Stimulated activated effector memory CD8-positive, alpha-beta T cell treated with anti-CD3 and anti-CD28 coated beads, Interleukin-12 subunit alpha, Interleukin-12 subunit beta, amount 100 ng/mL, for 72 hours (primary cell): ENCODE results near the gene RALGPS1.
A peak's percentile ranks its signal among the peaks of the same experiment; 100 is the strongest.

Source experiments
- ATAC-seq: fragments of 150-1000 bp; cut with Tn5 transposase; 2 replicates; pipeline ENCODE4 v1.10.0; 2021
- DNase-seq, 2 donors: peaks; one replicate each; pipeline ENCODE4 v3.0.0; 2021 to 2022; ENCODE audit warnings: low spot score in 2 of 2
- H3K27ac Mint-ChIP-seq: one replicate; pipeline ENCODE4 v1.8.0; 2022; ENCODE audit warnings: mild to moderate bottlenecking, mixed read lengths
- H3K36me3 Mint-ChIP-seq: one replicate; pipeline ENCODE4 v1.8.0; 2022; ENCODE audit warnings: mild to moderate bottlenecking, mixed read lengths
- H3K4me1 Mint-ChIP-seq: one replicate; pipeline ENCODE4 v1.8.0; 2022; ENCODE audit warnings: mixed read lengths
- H3K4me3 Mint-ChIP-seq: one replicate; pipeline ENCODE4 v1.8.0; 2022; ENCODE audit warnings: mild to moderate bottlenecking, mixed read lengths
- H3K9me3 Mint-ChIP-seq: one replicate; pipeline ENCODE4 v1.8.0; 2022; ENCODE audit warnings: mixed read lengths

Gene RALGPS1

DNA sequence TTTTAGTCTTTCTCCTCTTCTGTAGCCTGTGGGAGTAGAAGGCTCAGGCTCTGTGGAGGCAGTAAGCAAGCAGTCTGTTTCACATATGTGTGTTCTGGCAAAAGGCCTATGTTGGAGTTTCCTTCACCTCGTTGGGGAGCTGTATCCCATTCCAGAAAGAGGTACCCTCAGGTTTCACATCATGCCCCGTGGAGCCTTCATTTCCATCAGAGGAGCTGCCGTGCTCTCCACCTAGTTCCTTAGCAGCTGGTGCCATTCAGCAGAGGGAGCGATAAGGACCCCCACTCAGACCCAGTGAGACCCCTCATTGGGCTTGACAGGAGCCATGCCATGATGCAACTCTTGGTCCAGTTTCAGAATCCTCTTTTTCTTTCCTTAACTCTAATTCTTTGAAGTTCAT lies 258.5 kb downstream of the RALGPS1 start:
- no peak overlapping the region for H3K27ac Mint-ChIP-seq

DNA sequence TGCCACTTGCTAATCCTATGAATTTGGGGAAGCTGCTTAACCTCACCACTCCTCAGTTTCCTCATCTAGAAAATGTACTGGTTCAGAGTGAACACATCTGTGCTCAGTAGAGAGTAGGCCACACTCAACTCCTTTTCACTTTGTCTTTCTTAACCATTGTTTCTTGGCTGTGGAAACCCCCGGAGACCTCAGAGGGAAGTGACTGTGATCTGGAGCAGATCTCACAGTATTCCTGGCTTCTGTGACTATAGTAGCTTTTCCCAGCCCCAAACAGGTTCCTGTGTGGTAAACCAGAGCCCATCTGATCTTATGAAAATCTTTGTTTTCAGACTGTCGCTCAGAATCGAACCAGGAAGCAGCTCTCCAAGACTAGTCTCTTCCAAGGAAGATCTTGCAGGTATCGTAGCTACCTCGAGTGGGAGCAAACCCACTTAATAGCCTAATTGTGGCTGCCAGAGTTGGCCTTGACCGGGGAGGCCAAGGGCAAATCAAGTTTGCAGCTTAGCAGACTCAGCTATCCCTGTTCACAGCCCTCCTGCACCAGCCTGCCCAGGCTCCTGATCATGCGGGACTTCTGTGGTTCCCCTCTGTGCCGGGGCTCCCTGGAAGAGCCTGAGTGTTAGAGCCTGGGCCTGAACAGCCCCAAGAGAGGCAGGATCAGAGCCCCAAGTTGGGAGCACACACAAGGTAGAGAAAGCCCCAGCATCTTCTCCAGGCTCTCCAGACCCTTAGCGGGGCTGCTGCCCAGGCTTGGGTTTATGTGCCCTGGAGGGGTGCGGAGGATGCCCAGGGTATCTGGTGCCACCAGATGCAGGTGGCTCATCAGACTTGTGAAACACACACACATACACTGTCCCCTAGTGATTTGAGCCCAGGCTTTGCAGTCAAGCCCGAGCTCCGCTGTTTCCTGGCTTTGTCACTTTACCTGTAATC lies 260.1 kb downstream of the RALGPS1 start:
- Mint-ChIP-seq H3K36me3 (no peaks in the 10 kb centered on the region), H3K4me3 (no peak overlapping the region), H3K9me3 (no peaks in the 10 kb centered on the region), H3K27ac (no peak overlapping the region), H3K4me1 (no peaks in the 10 kb centered on the region)
- ATAC-seq = no peak
- no peak for DNase-seq

More for the DNA sequence above, 258.5 kb downstream of the RALGPS1 start:
- Mint-ChIP-seq H3K9me3 (no peaks in the 10 kb centered on the region), H3K36me3 (no peaks in the 10 kb centered on the region), H3K4me3 (no peak overlapping the region), H3K4me1 (no peaks in the 10 kb centered on the region)
- DNase-seq = no peak
- no peak for ATAC-seq

DNA sequence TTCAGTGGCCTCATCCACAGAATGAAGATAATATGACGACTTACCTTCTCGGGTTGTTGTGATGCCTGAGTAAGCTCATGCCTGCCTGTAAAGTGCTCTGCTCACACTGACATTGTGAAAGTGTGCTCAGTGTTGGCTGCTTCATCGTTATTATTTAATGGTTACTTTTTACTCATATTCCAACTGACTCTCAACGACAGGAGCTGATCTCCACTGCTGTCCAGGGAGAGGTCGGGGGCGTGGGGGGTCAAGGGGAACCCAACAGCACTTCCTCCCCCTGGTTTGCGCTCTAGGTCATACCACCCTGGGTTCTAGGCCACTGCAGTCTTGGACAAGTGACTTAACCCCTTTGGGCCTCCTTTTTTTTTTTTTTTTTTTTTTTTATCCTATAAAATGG lies 260.7 kb downstream of the RALGPS1 start:
- Mint-ChIP-seq H3K4me1 (no peaks in the 10 kb centered on the region), H3K36me3 (no peaks in the 10 kb centered on the region), H3K27ac (no peak overlapping the region), H3K9me3 (no peaks in the 10 kb centered on the region), H3K4me3 (no peak overlapping the region)
- DNase-seq (no peak), ATAC-seq (no peak)

DNA sequence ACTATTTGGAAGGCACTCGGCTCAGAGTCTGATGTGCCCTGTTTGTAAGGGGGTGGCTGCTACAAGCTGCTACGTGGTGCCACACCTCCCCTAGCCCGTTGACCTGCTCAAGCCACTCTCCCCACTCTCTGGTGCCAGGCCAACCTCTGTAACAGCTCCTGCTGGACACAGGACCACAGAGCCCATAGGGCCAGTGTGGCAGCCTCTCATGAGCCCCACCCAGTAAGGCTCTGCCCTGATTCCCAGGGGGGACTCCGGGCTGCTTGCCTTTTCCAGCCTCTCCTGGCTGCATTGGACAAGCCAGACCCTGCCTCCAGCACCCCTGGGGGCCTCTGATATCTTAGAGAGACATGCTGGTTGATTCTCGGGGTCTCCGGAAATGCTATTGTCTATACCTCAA lies 261.2 kb downstream of the RALGPS1 start:
- H3K36me3 Mint-ChIP-seq = no peaks in the 10 kb centered on the region
- no peak overlapping the region for H3K4me3 Mint-ChIP-seq
- no peaks in the 10 kb centered on the region for H3K9me3 Mint-ChIP-seq
- H3K27ac Mint-ChIP-seq = no peak overlapping the region
- ATAC-seq (no peak), DNase-seq (no peak)
- H3K4me1 Mint-ChIP-seq = no peaks in the 10 kb centered on the region

DNA sequence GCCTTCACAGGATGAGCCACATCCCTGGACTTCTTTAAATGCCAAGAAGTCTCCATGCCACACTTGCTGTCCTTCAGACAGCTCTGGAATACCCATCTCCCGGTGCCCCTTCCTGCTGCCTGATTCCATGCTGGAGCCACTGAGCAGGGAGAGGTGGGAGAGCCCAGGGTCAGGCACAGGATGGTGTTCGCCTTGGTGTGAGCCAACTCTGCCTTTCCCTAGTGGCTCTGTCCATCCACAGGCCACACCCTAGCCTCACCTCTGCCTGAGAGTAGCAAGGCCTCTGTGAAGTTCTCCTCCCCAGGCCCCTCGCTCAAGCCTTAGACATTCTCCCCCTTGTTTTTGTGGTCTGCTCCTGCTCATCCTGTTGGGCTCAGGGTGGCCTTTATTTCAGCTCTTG lies 262.0 kb downstream of the RALGPS1 start:
- no peak for DNase-seq
- Mint-ChIP-seq H3K36me3 (no peaks in the 10 kb centered on the region), H3K4me3 (no peak overlapping the region), H3K9me3 (no peaks in the 10 kb centered on the region), H3K4me1 (no peaks in the 10 kb centered on the region), H3K27ac (no peak overlapping the region)
- ATAC-seq = no peak

DNA sequence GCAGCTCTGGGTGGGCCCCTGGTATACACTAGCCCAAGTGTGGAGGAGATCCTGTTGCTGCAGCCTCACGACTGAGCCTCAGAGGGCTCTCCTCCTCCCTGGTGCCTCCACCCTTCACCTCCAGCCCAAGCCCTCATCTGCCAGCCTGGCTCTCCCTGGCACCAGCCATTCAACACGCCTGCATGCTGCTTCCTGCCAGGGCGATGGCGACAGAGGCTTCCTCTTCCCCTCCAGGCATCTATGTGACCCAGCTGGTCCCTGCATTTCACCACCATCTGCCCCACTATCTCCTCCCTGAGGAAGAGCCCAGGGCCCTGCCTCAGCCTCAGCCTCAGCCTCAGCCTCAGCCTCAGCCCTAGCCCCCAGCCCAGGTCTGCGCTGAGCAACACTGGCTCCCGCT lies 262.6 kb downstream of the RALGPS1 start:
- no peaks in the 10 kb centered on the region for H3K36me3 Mint-ChIP-seq
- no peaks in the 10 kb centered on the region for H3K4me1 Mint-ChIP-seq
- no peak overlapping the region for H3K4me3 Mint-ChIP-seq
- no peaks in the 10 kb centered on the region for H3K9me3 Mint-ChIP-seq
- no peak for ATAC-seq
- no peak overlapping the region for H3K27ac Mint-ChIP-seq
- DNase-seq = no peak

DNA sequence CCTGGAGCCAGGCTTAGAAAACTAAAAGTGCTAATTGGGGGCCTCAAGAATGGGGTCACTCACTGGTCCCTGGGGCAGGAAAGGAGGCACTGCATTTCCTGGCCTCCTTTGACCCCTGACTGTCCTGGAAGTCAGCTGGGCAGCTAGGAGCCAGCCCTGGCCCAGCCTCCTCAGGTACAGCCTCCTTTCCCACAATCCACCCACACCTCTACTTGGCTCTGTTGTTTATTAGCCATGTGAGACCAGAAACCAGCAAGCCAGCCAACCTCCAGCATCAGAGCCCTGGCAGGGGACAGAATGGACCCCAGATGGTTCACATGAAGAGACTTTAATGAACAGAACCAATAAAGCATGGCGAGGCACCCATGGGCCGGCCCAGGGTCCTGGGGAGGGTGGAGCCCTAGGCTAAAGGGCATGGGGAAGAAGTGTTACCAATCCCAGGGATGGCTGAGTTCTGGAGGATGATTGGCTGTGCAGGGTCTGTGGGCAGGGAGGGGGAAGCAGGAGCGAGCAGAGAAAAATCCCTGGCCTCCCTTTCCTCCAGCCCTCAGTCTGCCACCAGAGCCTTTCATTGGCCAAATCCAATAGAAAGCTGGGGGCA lies 263.2 kb downstream of the RALGPS1 start:
- H3K4me3 Mint-ChIP-seq = no peak overlapping the region
- ATAC-seq = no peak
- DNase-seq = no peak
- no peaks in the 10 kb centered on the region for H3K36me3 Mint-ChIP-seq
- H3K27ac Mint-ChIP-seq = no peak overlapping the region
- H3K4me1 Mint-ChIP-seq = no peaks in the 10 kb centered on the region
- H3K9me3 Mint-ChIP-seq = no peaks in the 10 kb centered on the region

DNA sequence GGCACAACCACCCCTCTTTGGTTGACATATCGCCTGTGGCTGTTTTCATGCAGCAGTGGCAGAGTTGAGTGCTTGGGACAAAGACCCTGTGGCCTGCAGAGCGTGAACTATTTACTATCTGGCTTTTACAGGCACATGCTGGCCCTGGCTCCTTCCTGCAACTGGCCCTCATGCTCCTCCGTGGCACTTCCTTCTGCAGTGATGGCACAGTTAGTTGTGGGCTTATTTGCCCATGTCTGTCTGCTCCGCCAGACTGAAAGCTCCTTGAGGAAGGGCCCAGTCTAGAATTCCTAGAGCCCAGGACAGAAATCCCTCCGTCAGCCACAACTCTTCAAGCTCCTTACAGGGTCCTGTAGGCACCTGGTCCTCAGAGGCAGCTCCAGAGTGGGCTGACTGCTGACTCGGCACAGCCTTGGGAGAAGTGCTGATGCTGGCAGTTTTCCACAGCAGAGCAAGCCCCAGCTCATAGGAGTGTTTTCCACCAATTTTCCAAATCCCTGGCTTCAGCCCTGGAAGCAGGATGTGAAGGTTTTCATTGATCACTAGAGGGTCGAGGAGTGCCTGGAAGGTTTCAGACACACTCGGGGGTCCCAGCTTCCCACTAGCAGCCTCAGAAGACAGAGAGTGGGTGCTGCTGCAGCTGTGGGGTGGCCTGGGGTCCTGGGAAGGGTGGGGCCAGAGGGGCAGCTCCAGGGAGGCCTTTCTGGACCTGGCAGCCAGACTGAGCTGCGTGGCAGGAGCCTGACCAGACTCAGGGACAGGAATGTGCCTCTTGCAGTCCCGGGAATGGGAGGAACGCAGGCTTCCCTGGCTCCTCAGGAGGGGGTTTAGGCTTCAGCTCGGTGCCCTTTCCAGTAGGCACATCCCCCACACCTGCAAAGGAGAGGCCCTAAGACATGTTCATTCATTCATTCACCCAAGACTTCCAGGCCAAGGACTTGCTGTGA lies 264.4 kb downstream of the RALGPS1 start:
- ATAC-seq (no peak), DNase-seq (no peak)
- Mint-ChIP-seq H3K9me3 (no peaks in the 10 kb centered on the region), H3K4me1 (no peaks in the 10 kb centered on the region), H3K27ac (no peak overlapping the region), H3K36me3 (no peaks in the 10 kb centered on the region), H3K4me3 (no peak overlapping the region)

DNA sequence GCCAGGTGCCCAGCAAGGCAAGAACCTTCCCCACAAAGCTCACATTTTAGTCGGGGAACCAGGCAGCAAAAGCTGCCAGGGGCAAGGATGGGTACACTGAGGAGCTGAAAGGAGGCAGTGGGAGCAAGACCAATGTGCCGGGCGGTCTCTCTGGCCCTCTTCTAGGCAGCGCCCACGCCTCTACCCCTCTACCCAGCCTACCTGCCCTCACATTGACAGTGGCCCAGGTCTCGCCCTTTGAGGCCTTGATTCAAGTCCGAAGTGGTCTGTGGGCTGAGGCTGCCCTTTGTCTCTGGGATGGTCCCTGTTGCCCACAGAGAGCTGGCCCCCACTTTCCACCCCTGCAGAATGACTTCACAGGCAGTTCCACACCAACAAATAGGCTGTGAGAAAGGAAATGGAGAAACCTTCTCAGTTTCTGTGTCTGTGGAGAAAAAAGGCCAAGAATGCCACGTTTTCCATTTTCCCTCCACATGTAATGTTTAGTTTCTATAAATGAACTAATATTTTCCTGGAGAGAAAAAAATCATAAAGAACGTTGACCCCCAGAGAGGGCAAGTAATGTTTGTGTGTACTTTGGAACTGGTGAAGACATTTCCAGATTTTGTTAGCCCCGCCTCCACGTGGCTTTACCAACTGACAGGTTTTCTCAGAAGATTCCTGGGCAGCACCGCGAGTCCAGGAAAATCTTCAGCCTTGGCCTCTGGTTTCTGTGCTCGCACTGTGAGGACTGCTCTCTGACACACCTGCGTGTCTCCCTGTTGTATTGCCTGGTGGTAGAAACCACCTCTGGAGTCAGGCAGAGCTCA lies 265.3 kb downstream of the RALGPS1 start:
- H3K36me3 Mint-ChIP-seq = no peaks in the 10 kb centered on the region
- DNase-seq (no peak), ATAC-seq (no peak)
- H3K4me3 Mint-ChIP-seq = no peak overlapping the region
- no peaks in the 10 kb centered on the region for H3K9me3 Mint-ChIP-seq
- H3K4me1 Mint-ChIP-seq = no peaks in the 10 kb centered on the region
- no peak overlapping the region for H3K27ac Mint-ChIP-seq

DNA sequence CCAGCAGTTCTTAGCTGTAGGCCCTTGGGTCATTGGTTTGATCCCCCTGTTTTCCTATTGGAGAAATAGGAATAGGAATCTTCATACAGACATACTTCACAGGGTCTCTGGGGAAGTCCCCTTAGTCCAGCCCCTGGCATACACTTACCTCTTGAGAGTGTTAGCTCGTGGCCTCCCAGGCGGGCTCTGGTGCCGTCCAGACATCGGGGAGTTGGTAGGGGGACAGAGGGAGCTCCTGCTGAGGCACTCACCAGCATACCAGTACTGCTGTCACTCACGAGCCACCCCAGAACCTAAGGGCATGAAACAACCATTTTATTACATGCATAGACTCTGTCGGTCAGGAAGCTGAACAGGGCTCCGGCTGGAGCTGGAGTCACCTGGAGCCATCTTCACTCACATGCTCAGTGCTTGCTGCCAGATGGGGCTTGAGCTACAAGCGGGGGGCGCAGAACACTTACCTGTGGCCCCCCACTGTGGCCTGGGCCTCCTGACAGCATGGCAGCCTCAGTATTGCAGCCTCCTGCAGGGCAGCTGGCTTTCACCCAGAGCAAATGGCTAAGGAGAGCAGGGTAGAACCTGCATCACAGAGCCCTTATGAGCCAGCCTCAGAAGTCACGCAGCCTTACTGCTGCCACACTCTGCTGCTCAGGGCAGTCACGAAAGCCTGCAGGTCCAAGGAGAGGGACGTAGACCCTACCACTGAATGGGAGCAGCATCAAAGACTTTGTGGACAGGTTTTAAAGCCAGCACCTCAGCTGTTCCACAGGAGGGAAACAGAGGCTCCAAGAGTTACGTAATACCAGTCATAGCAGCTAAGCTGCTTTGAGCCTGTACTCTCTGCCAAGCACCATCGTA lies 266.1 kb downstream of the RALGPS1 start:
- no peak for ATAC-seq

DNA sequence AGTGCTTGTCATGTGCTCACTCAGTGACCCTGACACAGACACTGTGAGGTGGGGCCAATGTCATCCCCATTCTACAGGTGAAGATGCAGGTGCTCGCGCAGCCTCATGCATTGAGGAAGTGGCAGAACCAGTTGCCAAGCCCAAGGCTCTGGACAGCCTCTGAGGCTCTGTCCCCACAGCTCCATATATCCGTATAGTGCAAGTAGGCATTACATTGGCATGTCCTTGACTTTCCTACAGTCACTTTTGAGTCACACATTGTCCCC lies 266.7 kb downstream of the RALGPS1 start:
- ATAC-seq = no peak
- Mint-ChIP-seq H3K4me3 (no peak overlapping the region), H3K27ac (no peak overlapping the region), H3K36me3 (no peaks in the 10 kb centered on the region), H3K9me3 (no peaks in the 10 kb centered on the region), H3K4me1 (no peaks in the 10 kb centered on the region)
- DNase-seq = no peak

More for the DNA sequence above, 266.1 kb downstream of the RALGPS1 start:
- H3K27ac Mint-ChIP-seq = no peak overlapping the region
- H3K36me3 Mint-ChIP-seq = no peaks in the 10 kb centered on the region
- no peaks in the 10 kb centered on the region for H3K4me1 Mint-ChIP-seq
- no peak overlapping the region for H3K4me3 Mint-ChIP-seq
- H3K9me3 Mint-ChIP-seq = no peaks in the 10 kb centered on the region
- DNase-seq = no peak

DNA sequence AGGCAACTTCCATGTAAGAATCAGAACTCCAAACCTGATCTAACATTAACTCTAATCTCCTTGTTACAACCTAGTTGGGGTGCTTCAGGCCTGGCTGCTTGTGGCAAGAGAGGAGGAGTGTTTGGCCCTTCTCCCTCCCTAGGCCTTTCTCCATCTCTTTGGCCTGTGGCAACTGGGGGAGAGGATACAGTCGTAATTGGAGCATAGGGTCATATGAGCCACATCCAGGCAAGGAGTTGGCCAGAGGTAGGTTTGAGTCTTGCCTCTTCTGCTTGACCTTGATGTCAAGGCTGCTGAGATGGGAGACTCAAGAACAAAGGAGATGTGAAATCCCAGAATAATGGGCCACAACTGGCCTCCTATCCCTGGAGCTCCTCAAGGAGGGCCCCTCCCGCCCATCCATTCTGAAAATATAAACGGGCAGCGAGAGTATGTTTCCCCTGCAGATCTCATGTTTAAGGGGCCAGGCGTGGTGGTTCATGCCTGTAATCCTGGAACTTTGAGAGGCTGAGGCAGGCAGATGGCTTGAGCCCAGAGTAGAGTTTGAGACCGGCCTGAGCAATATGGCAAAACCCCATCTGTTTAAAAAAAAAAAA lies 267.1 kb downstream of the RALGPS1 start:
- Mint-ChIP-seq H3K27ac (no peak overlapping the region), H3K4me1 (peaks cover 4% of the 10 kb centered on the region), H3K9me3 (no peaks in the 10 kb centered on the region), H3K36me3 (no peaks in the 10 kb centered on the region), H3K4me3 (no peak overlapping the region)
- no peak for DNase-seq
- no peak for ATAC-seq

DNA sequence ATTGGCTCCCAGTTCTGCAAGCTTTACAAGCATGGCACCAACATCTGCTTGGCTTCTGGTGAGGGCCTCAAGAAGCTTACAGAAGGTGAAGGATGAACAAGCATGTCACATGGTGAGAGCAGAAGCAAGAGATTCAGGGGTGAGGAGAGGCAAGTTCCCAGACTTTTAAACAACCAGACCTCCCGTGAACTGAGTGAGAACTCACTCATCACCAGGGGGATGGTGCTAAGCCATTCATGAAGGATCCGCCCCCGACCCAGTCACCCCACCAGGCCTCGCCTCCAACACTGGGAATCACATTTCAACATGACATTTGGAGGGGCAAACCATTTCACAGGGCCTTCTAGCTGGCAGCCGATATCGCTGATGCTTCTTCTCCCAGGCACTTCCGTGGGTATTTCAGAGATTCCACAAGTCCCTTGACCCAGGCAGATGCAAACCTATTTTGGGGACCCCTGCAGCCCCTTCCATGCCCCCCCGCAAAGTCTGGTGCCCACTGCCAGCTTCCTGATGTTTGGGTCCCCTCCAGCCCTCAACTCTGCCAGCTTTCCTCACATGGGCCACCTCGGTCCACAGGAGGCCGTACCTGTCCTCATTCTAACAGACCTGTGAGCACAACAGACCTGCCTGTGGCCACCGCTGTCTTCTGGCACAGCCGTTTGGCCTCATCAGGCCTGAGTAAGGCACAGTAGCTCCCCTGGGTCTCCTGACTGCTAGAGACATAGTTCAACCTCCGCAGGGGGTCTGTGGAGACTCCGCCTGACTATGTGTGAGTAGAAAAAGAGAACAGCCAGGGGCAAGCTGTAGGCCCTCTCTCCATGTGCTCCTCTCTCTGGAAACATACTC lies 268.5 kb downstream of the RALGPS1 start:
- Mint-ChIP-seq H3K9me3 (no peaks in the 10 kb centered on the region), H3K4me3 (no peak overlapping the region), H3K4me1 (peaks cover 5% of the 10 kb centered on the region), H3K36me3 (no peaks in the 10 kb centered on the region), H3K27ac (peak overlapping the region; percentile 43)
- DNase-seq (no peak), ATAC-seq (no peak)
